HG03196 (cell line): Measurements from ENCODE around the gene SERPINB10.

ENCODE experiments used
- ATAC-seq: cut with Tn5 transposase; IDR thresholded peaks from one replicate; pipeline ENCODE4 v1.9.1; 2021; ENCODE audit not compliant: unreplicated experiment

Gene SERPINB10

GRCh38 chr18:63979409-63979920 lies 71.7 kb downstream of the SERPINB10 start:
- ATAC-seq = peak; percentile 67

- no peak for ATAC-seq
Observed at GRCh38 chr18:63980027-63980426, 72.3 kb downstream of the SERPINB10 start.

GRCh38 chr18:63980896-63981460 lies 73.2 kb downstream of the SERPINB10 start:
- ATAC-seq = no peak

- ATAC-seq = no peak
Observed at GRCh38 chr18:63981719-63982118, 74.0 kb downstream of the SERPINB10 start.

GRCh38 chr18:63982361-63982760 lies 74.6 kb downstream of the SERPINB10 start:
- ATAC-seq = no peak
